Dendritic cell treated with granulocyte-macrophage colony-stimulating factor and Interleukin-4, amounts not matched to agents 40 ng/mL and 50 ng/mL, for 4 days (primary cell): ENCODE results near the gene ADAMTS17.

ENCODE experiments used
- H3K27ac Mint-ChIP-seq: one replicate; pipeline ENCODE4 v1.8.0; 2022; ENCODE audit warnings: mild to moderate bottlenecking, mixed read lengths
- H3K27me3 Mint-ChIP-seq: one replicate; pipeline ENCODE4 v1.8.0; 2022; ENCODE audit warnings: mild to moderate bottlenecking, mixed read lengths
- H3K36me3 Mint-ChIP-seq: one replicate; pipeline ENCODE4 v1.8.0; 2022; ENCODE audit warnings: low read depth, mixed read lengths
- H3K4me1 Mint-ChIP-seq: one replicate; pipeline ENCODE4 v1.8.0; 2022; ENCODE audit warnings: low read depth, mixed read lengths
- H3K4me3 Mint-ChIP-seq: one replicate; pipeline ENCODE4 v1.8.0; 2022; ENCODE audit warnings: mild to moderate bottlenecking, moderate library complexity, mixed read lengths
- H3K9me3 Mint-ChIP-seq: one replicate; pipeline ENCODE4 v1.8.0; 2022; ENCODE audit warnings: mixed read lengths
- intact Hi-C: fragments of 100-400 bp; cut with micrococcal nuclease; formaldehyde crosslinking; loops from one replicate; pipeline ENCODE4 v1.15.0; 2022

The ADAMTS17 gene

DNA sequence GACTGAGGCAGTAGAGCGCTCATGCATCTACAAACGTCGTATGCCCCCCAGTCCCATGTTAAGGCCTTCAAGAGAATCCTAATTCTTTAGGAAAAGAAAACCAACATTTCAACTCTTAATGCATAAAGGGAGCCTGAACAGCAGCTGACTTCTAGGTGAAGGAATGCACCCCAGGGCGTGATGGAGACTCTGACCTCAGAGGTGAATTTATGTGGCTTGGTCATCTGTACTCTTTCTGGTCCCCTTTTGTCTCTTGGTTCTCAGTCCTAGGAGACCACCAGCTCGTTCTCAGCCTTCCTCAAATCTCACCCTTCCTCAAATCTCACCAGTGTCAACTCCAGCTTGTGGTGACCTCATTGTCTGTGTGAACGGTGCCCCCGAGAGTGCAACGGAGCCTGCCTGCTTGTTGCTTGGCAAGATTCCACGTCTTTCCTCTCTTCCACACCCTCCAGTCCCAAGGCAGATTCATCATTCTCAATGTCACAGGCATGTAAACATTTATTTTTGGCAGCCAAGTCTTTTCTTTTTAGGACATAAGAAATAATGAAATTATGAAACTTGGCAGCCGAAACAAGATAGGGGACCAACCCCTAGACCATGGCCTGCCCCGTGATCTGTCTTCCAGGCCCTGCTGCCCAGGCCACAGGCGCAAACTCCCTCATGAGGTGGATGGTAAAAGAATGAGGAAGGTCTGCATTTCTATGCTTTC lies 166.2 kb downstream of the ADAMTS17 start:
- Mint-ChIP-seq H3K27ac (no peak overlapping the region), H3K4me1 (no peaks in the 10 kb centered on the region), H3K36me3 (no peaks in the 10 kb centered on the region), H3K9me3 (peaks cover 9% of the 10 kb centered on the region), H3K27me3 (no peaks in the 10 kb centered on the region), H3K4me3 (no peak overlapping the region)
- intact Hi-C loops: no loop called here

DNA sequence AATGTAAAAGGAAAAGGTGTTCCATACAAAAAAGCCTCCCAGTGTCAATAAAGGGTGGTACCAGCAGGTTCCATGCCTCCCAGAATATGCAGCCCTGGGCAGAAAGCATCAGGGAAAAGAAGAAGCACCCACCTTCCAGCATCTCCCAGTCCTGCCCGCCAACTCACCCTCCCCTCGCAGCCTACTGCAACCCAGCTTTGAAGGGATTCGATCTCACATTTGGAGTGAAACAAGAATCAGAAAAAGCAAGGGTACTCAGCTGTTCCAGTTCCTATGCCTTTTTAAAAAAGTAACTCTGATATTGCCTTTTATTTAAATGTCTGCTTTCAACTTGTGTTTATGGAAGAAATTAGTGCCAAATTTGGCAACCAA lies 166.9 kb downstream of the ADAMTS17 start:
- H3K4me3 Mint-ChIP-seq: no peak overlapping the region
- no peaks in the 10 kb centered on the region for H3K36me3 Mint-ChIP-seq
- H3K9me3 Mint-ChIP-seq: peaks cover 9% of the 10 kb centered on the region
- intact Hi-C loops: no loop called here
- no peak overlapping the region for H3K27ac Mint-ChIP-seq
- H3K4me1 Mint-ChIP-seq: no peaks in the 10 kb centered on the region
- no peaks in the 10 kb centered on the region for H3K27me3 Mint-ChIP-seq

- peaks cover 9% of the 10 kb centered on the region for H3K9me3 Mint-ChIP-seq
- no peak overlapping the region for H3K4me3 Mint-ChIP-seq
- H3K27ac Mint-ChIP-seq: no peak overlapping the region
- intact Hi-C loops: no loop called here
- H3K27me3 Mint-ChIP-seq: no peaks in the 10 kb centered on the region
- H3K4me1 Mint-ChIP-seq: no peaks in the 10 kb centered on the region
- H3K36me3 Mint-ChIP-seq: no peaks in the 10 kb centered on the region
These were observed 167.4 kb downstream of the ADAMTS17 start for GRCh38 chr15:100174159-100174903.

DNA sequence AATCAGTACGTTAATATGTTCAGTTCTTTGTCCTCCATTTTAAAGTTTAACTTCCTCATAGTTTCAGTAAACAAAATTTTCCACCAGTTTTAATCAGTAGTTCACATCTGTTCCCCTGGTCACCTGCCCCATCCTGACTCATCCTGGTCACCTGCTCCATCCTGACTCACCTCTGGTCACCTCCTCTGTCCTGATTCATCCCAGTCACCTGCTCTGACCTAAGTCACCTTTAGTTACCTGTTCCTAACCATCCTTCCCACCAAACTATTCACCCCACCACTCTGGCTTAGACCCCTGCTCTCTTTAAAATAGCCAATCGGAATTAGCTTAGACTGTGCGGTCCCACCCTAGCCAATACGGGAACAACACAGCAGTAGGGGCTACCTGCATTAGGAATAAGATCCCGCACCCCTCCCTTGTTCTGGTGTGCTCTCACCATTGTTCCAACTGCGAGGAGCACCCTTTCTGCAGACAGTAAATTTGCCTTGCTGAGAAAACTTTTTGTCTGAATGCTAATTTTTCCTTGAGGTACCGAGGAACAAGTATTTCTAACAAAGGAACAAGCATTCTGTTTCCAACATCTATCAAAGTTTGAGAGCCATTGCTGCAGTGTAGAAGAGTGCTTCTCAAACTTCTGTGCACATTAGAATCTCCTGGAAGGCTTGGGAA lies 169.3 kb downstream of the ADAMTS17 start:
- no peaks in the 10 kb centered on the region for H3K27me3 Mint-ChIP-seq
- H3K4me3 Mint-ChIP-seq: no peak overlapping the region
- intact Hi-C loops: no loop called here
- H3K9me3 Mint-ChIP-seq: peaks cover 9% of the 10 kb centered on the region
- no peaks in the 10 kb centered on the region for H3K36me3 Mint-ChIP-seq
- no peaks in the 10 kb centered on the region for H3K4me1 Mint-ChIP-seq
- H3K27ac Mint-ChIP-seq: no peak overlapping the region

GRCh38 chr15:100171411-100171810 lies 170.4 kb downstream of the ADAMTS17 start:
- Mint-ChIP-seq H3K36me3 (no peaks in the 10 kb centered on the region), H3K9me3 (peaks cover 9% of the 10 kb centered on the region), H3K27me3 (no peaks in the 10 kb centered on the region), H3K4me3 (no peak overlapping the region), H3K27ac (no peak overlapping the region), H3K4me1 (no peaks in the 10 kb centered on the region)
- intact Hi-C loops: no loop called here

DNA sequence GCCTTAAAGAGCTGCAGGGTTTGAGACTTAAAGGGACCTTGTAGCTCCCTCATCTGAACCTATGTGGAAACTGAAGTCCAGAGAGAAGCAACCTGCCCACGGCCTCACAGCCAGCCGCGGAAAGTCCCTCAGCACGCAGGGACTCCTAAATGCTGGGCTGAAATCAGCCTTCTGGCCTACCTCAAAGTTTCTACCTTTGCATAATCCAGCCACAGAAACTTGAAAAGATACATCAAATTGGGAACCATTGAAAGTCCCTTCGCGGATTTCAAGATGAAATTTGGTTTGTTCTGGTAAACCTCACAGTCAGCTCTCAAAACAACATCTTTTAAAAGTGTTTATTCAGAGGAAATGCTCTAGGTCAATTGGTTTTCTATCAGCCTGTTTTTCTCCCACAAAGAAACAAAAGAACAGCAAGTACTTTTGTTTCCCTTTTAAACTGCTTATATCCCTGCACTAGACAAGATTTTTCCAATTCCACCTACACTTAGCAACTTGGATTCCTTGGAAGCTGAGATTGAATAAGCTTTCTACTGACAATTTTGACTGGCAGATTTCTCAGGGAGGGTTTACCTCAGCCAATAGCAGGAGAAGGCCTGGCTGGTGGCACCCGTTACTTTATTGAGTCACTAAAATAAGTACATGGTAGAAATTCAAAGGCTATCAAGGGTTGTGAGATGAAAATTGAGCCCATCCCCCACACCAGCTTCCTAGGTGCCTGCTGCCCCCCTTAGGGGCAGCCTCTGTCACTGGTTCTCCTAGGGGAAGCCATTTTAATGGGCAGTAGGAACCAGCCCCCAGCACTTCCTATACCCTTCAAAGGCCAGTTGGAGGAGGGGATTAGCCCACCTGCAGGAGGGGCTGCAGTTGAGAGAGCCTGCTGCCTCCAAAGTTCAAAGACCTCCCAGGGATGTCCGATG lies 171.2 kb downstream of the ADAMTS17 start:
- no peak overlapping the region for H3K4me3 Mint-ChIP-seq
- intact Hi-C loops: no loop called here
- H3K9me3 Mint-ChIP-seq: peaks cover 4% of the 10 kb centered on the region
- no peaks in the 10 kb centered on the region for H3K36me3 Mint-ChIP-seq
- no peak overlapping the region for H3K27ac Mint-ChIP-seq
- H3K4me1 Mint-ChIP-seq: no peaks in the 10 kb centered on the region
- no peaks in the 10 kb centered on the region for H3K27me3 Mint-ChIP-seq

DNA sequence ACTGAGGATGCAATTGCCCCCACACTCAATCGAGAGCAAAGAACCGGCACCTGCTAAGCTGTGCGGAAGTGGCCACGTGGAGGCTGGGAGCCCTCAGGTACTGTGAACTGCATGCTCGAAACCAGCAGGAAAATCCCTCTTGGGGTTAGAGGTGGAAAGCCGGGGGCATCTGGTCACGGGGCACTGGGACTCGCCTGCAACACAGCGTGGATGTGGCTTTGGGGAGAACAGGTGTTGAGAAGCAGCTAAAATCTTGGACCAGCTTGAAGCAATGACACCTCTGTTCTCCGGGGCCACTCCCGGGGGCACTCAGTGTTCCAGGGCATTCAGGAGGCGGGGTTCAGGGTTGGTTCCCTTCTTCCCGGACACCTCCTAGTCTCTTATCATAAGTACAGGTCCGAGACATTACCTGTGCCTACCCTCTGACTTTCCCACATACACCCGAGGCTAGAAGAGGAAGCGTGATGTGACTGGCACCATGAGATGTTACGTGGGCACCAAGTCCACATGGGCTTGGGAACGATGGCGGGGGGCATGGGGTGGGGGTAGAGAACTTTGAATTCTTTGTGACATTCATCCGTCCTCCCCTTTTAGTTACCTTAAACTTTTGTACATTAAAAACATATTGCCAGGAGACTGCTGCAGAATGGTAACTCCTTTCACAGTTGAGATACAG lies 172.0 kb downstream of the ADAMTS17 start:
- intact Hi-C loops: no loop called here
- Mint-ChIP-seq H3K27ac (no peak overlapping the region), H3K36me3 (no peaks in the 10 kb centered on the region), H3K4me3 (no peak overlapping the region), H3K9me3 (no peaks in the 10 kb centered on the region), H3K27me3 (no peaks in the 10 kb centered on the region), H3K4me1 (no peaks in the 10 kb centered on the region)

DNA sequence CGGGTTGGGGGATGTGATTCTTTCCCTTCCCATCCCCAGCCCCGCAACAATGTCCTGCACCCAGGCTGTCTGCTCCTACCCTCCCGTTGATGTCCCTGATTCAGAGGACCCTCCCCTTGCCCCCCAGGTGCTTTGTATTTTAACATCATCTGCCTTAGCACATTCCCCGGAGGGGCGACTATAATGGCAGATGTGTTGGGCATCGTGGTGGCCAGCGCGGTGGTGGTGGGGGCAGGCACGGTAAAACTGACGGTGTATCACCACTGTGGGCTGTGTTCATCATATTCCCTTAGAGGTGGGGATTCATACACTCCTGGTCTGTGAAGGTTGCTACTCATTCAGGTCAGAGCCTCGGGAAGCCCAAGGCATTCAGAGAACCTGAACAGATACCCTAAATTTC lies 173.0 kb downstream of the ADAMTS17 start:
- Mint-ChIP-seq H3K27ac (no peak overlapping the region), H3K36me3 (no peaks in the 10 kb centered on the region), H3K4me1 (no peaks in the 10 kb centered on the region), H3K9me3 (no peaks in the 10 kb centered on the region), H3K27me3 (no peaks in the 10 kb centered on the region), H3K4me3 (no peak overlapping the region)
- intact Hi-C loops: no loop called here

GRCh38 chr15:100167884-100168375 lies 173.8 kb downstream of the ADAMTS17 start:
- Mint-ChIP-seq H3K9me3 (no peaks in the 10 kb centered on the region), H3K27ac (no peak overlapping the region), H3K27me3 (no peaks in the 10 kb centered on the region), H3K36me3 (no peaks in the 10 kb centered on the region), H3K4me1 (no peaks in the 10 kb centered on the region), H3K4me3 (no peak overlapping the region)
- intact Hi-C loops: no loop called here

DNA sequence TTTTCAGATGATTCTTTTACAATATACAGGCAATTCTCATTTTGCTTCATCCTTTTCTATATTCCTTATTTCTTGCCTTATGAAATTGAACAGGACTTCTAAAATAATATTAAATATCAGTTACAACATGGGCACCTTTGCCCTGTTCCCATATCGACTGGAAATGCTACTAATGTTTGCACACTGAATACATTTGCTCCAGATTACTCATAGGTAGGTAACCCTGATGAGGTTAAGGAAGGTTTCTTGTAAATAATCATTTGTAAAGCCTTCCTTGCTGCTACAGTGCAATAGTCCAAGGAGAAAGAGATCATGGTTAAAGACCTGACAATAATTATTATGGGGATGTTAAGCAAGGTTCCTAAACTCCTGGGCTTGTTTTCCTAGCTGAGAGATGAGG lies 175.5 kb downstream of the ADAMTS17 start:
- H3K36me3 Mint-ChIP-seq: no peaks in the 10 kb centered on the region
- intact Hi-C loops: no loop called here
- H3K4me3 Mint-ChIP-seq: no peak overlapping the region

GRCh38 chr15:100163961-100164360 lies 177.8 kb downstream of the ADAMTS17 start:
- Mint-ChIP-seq H3K27ac (no peak overlapping the region), H3K36me3 (no peaks in the 10 kb centered on the region), H3K27me3 (no peaks in the 10 kb centered on the region), H3K4me1 (no peaks in the 10 kb centered on the region), H3K9me3 (no peaks in the 10 kb centered on the region), H3K4me3 (no peak overlapping the region)
- intact Hi-C loops: no loop called here

More for the DNA sequence above, 175.5 kb downstream of the ADAMTS17 start:
- H3K9me3 Mint-ChIP-seq: no peaks in the 10 kb centered on the region
- H3K27me3 Mint-ChIP-seq: no peaks in the 10 kb centered on the region
- no peak overlapping the region for H3K27ac Mint-ChIP-seq
- no peaks in the 10 kb centered on the region for H3K4me1 Mint-ChIP-seq

- no peaks in the 10 kb centered on the region for H3K36me3 Mint-ChIP-seq
- no peaks in the 10 kb centered on the region for H3K9me3 Mint-ChIP-seq
- intact Hi-C loops: no loop called here
- no peaks in the 10 kb centered on the region for H3K27me3 Mint-ChIP-seq
- H3K27ac Mint-ChIP-seq: no peak overlapping the region
- no peak overlapping the region for H3K4me3 Mint-ChIP-seq
- no peaks in the 10 kb centered on the region for H3K4me1 Mint-ChIP-seq
These were observed 180.8 kb downstream of the ADAMTS17 start for GRCh38 chr15:100160953-100161352.

DNA sequence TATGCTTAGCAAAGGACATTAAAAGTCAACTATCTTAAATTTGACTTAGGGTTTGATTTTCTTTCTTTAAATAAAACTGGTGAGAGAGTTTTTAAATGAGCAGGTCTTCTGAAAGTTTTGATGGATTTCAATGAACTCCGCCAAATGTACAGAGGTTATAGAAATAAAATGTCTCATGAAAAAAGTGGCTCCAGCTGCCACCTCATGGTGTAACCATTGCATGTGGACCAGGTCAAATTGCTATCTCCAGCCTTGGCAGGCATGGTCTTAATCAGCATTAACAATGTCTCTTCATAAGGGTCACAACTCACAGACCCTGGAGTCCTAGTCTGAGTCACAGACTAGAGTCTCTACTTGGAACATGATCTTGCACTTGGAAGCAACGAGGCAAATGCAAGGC lies 182.3 kb downstream of the ADAMTS17 start:
- Mint-ChIP-seq H3K27me3 (no peaks in the 10 kb centered on the region), H3K4me1 (no peaks in the 10 kb centered on the region), H3K27ac (no peak overlapping the region), H3K36me3 (no peaks in the 10 kb centered on the region), H3K4me3 (no peak overlapping the region), H3K9me3 (no peaks in the 10 kb centered on the region)
- intact Hi-C loops: no loop called here
